Hematopoietic multipotent progenitor cell (in vitro differentiated cells): ENCODE measurements around the gene MAML2. TPM values are rescaled to one million over a fixed set of nuclear protein-coding genes. Genes with fewer than 3 reads are reported as not detected.

Experiments used
- DNase-seq, 3 donors: peaks; one replicate each; pipeline ENCODE4 v3.0.0-alpha.2; 2011 to 2015; ENCODE audit warnings: low read depth in 2 of 3, low spot score in 2 of 3
- total RNA-seq: library from RNA; depleted of rRNA; stranded (reverse); fragments of >200 nt; gene quantifications from one replicate; pipeline ENCODE4 v1.2.3, GENCODE V29; 2012

Gene MAML2
- total RNA-seq, 1 donor = 11.6 TPM

DNA sequence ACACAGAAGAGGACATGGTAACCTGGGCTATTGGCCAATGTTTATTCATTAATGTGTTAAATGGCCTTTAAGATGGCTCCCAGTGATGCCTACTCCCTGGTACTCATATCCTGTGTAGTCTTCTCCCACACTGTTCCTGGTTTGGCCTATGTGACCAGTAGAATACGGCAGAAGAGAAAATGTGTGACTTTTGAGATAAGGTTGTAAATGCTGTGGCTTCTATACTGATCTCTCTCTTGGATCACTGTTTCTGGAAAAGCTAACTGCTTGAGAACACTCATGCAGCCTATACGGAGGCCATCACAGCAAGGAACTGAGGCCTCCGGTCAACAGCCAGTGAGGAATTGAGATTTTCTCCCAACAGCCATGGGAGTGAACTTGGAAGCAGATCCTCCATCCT lies 24.1 kb downstream of the MAML2 start:
- DNase-seq = no peak

DNA sequence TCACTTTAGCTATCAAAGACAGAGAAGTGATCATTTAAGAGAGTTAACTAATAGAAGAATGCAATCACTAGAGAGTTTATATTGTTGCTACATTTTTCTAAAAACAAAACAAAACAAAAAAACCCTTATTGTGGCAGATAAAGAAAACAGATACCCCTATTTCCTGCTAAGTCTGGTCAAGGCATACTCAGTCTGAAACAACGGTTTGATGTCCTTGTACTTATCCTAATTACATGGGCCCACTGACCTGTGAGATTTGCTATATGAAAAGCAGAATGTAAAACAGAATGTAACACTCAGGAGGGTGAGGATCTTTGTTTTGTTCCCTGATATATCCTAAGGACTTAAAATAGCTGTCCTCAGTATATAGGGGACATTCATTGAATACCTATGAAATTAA lies 24.6 kb downstream of the MAML2 start:
- no peak for DNase-seq

DNA sequence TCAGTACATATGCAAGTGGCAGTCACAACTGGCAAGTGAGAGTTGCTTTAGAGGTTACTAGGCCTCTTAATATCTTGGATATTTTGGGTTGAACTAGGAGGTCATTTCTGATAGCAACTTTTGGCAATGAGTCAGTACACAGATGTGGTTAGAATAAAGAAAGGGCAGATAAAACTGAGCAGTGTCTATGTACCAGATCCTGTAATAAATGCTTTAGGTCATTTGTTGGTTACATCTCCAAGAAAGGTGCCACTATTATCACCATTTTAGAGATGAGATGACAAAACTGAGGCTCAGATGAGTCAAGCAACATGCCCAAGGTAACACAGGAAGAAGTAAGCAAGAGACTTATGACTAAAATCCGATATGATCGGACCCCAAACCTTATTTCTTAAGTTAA lies 25.0 kb downstream of the MAML2 start:
- no peak for DNase-seq

DNA sequence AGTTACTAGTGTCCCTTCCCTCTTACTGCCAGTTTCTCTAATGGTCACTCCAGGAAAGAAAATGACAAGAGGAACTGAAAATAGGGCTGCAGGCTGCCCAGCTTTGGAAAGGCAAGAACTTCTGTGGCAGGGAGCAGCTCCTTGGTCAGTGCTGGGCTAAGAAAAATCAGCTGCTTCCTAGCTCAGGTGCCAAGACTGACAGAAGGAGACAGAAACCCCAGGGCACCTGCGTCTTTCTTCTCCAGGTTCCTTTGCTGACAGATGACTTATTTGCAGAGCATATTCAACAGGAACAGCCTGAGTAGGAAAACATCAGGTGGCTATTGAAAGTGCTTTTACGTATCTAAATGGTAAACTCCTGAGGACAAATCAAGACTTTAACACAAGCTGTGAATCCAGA lies 25.4 kb downstream of the MAML2 start:
- no peak for DNase-seq

DNA sequence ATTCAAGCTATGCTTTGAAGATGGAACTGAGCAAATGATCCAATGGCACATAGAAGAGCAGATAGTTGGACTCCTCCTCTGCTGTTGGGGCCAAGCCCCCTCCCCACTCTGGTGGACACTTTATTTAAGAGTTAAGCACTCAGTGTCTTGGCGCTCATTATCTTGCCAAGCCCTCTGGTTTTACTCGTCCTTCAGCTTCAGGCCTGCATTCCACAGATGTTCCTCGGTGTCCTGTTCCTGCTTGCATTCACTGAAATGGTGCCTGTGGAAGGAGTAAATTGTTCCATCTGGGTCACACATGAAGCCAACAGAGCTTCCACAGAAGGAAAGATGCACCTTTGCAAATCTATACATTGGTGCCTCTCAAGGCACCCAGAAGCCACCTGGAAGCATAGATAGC lies 26.1 kb downstream of the MAML2 start:
- DNase-seq = no peak

DNA sequence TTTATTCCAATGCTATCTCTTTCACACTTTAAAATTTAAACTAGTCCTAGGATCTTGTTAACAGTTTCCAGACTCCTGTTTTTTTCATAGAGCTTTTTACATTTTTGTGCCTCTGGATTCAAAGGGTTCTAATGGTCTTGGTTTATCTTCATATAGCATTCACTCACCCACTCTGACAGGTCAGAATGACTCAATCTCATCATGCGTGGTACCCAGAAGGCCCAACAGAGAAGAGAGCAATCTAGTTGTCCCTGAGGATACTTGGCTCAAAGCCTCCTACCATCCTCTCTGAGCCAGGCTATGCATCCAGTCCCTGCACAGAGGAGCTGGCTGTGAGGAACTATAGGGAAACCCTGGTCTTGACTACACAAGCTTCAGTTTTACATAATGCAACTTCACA lies 27.5 kb downstream of the MAML2 start:
- no peak for DNase-seq

DNA sequence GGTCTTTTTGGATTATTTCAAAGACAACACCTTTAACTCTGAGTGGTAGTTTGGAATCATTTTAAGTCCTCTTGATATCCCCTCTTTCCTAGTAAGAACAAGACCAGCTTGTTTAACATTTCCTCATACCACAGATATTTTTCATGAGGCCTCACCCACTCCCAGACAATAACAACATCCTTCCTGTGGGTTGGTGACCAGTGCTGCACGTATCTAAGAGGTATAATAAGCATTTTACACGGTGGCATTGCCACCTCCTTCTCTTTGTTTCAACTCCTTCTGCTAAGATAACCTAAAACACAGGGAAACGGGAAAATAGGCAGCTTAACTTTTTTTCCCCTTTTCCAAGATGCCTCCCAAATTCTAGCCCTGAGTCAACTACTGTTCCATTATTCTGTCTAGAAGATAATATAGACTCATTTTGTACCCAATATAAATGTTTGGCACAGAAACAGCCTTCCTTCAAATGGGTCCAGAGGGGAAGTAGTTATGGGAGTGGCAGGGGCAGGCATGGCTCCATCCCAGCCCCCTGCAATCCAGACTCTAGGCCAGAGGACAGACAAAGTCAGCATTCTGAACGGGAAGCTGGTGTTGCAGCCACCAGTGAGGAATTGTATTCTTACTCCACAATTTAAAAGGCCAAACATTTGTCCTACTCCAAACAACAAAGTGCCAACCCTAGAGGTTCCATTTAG lies 28.5 kb downstream of the MAML2 start:
- no peak for DNase-seq

DNA sequence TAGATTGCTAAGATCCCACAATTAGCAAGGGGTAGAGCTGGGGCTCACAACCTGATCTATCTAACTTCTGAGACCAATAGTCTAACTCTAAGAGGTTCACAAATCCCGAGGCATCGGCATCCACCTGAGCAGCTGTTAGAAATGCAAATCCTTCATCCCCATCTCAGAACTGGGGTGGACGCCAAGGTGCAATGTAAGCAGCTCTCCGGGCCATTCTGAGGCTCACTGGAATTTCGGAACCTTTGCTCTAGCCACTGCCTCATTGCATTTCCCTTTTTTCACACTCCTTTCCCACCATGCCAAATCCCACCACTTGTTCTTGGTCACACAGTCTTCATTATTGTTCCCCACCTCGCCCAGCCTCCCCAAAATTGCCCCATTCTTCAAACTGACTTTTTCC lies 29.8 kb downstream of the MAML2 start:
- no peak for DNase-seq

DNA sequence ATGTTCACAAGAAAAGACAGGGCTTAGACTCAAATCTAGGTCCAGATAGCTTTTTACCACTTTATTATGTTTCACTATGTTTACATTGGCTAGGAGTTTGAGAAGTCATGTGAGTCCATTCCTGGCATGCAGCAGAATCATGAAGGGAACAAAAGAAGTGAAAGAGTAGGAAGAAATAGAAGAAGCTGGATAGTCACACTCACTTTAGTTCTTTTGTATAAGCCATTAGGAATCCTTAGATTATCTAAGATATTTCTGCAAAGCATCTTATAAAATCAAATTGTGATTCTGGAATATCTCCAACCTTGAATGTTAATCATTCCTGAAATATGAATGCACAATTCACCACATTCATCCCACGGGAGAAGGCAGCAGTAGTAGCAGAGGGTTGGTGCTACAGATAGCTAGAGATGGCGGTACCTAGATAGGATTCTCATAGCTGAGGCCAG lies 31.9 kb downstream of the MAML2 start:
- DNase-seq = no peak

DNA sequence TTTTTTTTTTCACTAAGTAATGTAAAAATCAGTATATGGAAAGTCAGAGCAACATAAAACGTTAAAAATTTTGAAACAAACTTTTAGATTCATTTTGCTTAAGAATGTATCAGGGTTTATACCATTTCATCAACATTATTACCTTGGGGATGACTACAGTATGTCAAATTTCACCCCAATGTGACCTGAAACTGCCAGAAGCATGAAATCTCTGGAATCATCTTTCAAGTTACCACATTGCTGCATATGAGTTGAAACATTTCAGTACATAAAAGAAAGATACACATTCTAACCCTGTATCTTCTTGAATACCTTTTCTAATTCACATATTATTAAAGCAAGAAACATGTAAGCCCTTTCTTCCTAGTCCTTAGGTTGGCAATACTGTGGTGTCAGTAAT lies 32.8 kb downstream of the MAML2 start:
- DNase-seq = no peak

DNA sequence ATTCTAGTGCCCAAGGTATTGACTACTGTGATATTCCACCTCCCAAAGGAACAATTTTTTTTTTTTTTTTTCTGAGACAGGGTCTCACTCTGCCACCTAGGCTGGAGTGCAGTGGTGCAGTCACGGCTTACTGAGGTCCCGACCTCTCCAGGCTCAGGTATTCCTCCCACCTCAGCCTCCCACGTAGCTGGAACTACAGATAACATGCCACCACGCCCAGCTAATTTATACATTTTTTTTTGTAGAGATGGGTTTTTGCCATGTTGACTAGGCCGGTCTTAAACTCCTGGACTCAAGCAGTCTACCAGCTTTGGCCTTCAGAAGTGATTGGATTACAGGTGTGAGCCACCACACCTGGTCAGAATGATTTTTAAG lies 33.4 kb downstream of the MAML2 start:
- DNase-seq = no peak

DNA sequence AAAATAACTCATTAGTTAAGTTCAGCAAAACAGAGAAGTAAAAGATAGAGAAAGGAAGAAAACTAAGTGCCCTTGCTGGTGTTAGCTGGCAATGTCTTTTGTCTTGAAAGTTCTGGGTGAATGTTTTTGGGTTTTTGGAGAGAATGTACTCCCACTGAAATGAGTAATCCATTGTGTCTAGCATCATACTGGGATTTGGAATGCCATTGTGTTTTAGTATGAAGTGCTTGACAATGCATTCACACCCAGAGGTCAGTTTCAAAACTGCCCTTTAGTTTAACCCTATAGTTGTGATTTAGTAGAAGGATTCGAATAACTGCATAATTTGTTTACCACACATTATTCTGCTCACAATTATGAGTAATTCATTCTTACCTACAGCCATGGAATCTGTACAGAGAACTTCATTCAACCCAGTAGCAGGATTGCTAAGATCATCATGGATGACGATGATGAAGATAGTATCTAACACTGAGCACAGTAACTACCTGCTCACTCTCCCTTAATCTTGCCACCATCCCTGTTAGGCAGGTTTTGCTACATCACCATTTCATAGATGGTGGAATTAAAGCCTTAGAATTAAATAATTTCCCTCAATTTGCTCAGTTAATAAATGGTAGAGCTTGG lies 33.9 kb downstream of the MAML2 start:
- DNase-seq = no peak

DNA sequence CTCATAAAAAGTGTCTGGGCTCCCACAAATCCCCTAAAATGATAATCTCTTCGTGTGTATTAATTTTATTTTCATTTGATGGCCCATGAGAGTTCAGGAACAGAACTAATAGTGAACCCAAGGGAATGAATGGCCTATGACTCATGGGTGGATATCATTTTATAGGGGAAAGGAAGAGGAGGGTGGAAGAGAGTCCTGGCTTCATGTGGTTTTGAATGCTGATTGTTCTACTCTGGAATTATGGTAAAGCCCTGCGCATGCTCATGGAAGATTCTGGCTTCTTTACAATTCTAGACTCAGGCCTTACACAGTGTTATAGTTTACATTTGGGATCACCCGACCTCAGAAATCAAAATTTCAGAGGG lies 35.2 kb downstream of the MAML2 start:
- no peak for DNase-seq

DNA sequence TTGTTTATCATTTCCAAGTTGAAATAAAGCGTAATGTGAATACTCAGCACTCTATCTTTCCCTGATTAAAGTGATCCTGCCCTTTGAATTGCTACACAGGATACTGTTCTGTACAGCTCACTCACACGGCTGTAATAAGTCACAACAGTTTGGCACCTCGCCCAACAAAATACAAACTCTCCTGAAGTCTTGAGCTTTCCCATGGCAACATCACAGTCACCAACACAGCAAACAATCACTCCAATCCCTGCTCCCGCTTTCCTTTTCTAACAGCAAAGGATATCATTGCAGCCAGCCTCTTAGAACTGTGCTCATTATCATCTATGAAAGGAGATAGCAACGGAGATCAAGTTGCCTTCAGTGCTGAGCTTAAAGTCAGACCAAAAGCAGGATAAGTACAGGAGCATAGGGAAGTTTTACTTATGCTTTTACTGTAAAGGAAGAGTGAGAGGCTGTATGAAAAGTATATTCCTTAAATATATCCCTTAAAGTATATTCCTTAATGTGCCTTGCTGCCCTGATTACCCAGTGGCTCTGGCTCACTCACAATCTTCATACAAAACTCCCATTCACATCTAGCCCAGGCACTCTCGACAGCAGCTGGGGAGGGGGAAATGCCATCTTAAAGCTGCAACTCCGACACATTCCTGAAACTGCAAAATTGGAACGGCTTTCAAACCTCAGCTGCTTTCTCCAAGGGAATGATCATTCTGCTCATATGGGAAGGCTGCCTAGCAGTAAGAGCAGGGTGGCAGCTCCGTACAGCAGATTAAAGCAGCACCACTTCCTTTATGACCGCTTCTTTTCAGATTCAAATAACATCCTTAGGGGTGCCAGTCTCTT lies 35.8 kb downstream of the MAML2 start:
- peak in 2 of 3 donors; percentile 60 to 71 for DNase-seq

DNA sequence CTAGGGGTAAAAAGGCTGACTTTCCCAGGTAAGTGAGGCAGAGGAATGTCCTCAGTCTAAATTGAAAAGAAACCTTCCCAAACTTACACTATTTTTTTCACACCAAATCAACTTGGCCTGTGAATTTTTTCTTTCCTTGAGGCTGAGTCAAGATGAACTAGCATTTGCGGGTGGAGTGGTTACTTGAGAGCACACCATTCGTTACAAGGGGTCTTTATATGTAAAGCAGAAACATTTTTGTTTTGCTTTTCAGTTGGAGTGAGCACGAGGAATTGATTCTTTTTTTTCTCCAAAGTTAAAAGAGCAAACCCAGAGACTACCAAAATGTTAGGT lies 36.4 kb downstream of the MAML2 start:
- DNase-seq = no peak

DNA sequence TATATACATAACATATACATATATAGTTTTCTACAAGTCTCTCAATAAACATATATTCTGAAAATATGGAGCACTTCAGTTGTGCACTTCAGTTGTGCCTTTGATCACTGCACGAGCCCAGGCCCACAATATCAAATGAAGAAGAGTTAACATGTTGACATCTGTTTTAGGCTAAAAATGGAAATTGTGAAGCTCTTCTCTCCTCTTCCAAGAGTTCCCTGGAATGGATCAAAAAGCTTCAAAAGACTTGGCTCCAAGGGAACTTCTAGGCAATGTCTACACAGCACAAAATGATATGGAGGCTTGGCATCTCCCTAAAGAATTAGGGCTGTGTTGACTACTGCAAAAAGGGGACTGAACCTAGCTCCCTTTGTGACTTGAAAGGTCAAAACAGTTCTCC lies 36.9 kb downstream of the MAML2 start:
- no peak for DNase-seq

DNA sequence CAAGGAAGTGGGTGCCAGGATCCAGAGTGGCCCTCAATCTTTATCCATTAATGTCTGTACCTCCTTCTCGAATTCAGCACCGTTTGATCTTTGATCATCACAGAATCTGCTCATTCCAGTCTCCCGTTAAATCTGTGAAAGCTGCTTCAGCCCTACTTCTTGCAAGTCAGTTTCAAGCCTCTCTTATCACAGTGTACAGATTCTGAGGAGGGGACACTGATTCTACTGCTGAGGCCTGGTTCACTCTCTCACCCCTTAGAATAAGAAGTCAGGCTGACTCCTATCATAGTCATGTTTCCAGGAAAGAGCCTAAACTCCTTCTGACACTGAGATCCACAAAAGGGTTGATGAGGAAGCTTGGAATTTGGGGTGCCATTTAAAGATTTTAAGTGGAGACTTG lies 39.0 kb downstream of the MAML2 start:
- no peak for DNase-seq

DNA sequence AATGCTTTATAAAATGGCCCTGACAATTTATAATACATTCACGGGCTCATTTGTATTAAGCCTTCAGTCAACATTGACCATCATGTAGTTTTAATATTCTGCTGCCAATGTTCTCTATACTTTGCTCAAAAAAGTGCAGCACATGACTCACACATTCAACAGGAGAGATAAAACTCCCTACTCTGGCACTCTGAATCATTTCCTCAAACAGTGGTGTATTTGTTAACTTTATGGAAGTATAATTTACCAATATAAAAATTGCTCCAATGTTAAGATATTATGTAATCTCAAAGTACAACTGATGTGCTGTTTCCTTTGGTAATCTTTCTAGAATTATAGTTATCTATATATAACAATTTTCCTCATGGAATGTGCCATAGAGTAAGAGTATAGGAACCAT lies 39.9 kb downstream of the MAML2 start:
- peak in 2 of 3 donors; percentile 51 to 57 for DNase-seq

DNA sequence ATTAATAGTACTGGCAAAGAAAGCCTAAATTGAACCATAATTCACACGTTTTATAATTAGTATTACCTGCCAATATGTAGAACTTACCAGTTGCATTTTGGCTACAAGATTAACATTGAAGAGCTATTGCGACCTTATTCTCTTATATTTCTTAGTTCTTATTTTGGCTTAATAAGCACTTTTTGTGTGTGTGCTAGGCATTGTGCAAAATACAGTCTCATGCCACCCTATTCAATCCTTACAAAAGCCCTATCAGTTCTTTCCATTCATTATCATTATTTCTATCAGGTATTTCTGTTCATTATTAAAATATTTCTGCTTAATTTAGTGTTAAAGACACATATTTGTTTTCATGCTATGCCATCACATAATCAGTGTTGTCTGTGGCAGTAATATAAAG lies 41.2 kb downstream of the MAML2 start:
- no peak for DNase-seq

DNA sequence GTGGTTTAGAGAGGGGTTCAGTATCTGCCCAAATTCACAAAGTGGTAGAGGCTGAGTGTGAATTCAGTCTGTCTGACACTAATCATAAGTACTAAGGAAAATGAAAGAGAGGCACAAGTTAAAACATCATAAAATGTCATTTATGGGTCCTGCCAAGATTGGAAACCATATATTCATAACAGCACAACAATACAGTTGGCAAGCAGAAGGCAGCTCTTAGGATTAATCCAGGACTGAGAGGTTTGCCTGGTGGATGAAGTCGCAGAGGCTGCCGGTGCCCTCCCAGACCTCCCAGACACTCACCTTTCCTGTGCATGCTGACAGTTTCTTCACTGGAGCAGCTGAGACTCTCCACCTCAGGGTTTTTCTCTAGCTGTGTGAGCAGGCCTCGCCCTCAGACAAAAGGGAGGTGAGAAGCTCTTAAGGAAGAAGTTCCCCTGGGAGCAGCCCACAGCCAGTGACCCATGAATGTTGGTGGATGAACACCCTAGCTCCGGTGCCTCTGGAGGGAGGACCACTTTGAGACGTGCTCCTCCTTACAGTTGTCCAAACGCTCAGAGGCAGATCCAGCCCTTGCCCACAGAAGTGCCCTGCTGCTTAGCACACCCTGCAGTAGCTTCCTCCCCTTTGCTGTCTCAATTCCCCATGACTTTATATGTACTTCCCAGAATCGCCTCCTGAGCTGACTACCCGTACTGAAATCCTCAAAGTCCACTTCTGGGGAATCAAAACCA lies 43.7 kb downstream of the MAML2 start:
- no peak for DNase-seq

DNA sequence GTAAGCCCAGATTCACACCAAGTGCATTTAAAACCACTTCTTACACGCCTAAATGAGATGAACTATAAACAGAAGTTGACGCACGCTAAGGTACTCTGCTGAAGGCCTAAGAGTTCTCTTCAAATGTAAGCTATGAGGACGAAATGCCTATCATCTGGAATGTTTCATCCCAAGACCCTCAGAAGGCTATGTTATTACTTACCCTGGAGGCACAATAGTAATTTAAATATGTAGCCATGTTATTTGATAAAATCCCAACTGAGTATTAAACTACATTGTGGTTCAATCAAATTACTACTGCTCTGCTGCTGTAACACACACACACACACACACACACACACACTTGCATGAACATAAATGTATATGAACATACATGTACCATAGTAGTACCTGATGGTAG lies 47.6 kb downstream of the MAML2 start:
- no peak for DNase-seq
